T-helper 2 cell treated with Interferon-gamma antibody and Interleukin-4, amounts not matched to agents 5 μg/mL and 100 μg/mL, for 36 hours (primary cell): ENCODE measurements around the gene POLD1.
"Not testable (repeated sequence)": the region's sequence is repeated elsewhere in the genome, so short reads cannot be mapped to it uniquely, and the experiment has no call there.

ENCODE experiments used
- DNase-seq: peaks from one replicate; pipeline ENCODE4 v3.0.0; 2021; ENCODE audit warnings: low spot score
- H3K27ac Mint-ChIP-seq: one replicate; pipeline ENCODE4 v1.8.0; 2021; ENCODE audit warnings: mild to moderate bottlenecking, mixed read lengths
- H3K27me3 Mint-ChIP-seq: one replicate; pipeline ENCODE4 v1.8.0; 2021; ENCODE audit warnings: low read depth, mixed read lengths
- H3K36me3 Mint-ChIP-seq: one replicate; pipeline ENCODE4 v1.8.0; 2021; ENCODE audit warnings: low read depth, mixed read lengths
- H3K4me1 Mint-ChIP-seq: one replicate; pipeline ENCODE4 v1.8.0; 2021; ENCODE audit warnings: low read depth, mixed read lengths
- H3K4me3 Mint-ChIP-seq: one replicate; pipeline ENCODE4 v1.8.0; 2022; ENCODE audit warnings: mild to moderate bottlenecking, moderate library complexity, mixed read lengths
- H3K9me3 Mint-ChIP-seq: one replicate; pipeline ENCODE4 v1.8.0; 2021; ENCODE audit warnings: mixed read lengths

The POLD1 gene

DNA sequence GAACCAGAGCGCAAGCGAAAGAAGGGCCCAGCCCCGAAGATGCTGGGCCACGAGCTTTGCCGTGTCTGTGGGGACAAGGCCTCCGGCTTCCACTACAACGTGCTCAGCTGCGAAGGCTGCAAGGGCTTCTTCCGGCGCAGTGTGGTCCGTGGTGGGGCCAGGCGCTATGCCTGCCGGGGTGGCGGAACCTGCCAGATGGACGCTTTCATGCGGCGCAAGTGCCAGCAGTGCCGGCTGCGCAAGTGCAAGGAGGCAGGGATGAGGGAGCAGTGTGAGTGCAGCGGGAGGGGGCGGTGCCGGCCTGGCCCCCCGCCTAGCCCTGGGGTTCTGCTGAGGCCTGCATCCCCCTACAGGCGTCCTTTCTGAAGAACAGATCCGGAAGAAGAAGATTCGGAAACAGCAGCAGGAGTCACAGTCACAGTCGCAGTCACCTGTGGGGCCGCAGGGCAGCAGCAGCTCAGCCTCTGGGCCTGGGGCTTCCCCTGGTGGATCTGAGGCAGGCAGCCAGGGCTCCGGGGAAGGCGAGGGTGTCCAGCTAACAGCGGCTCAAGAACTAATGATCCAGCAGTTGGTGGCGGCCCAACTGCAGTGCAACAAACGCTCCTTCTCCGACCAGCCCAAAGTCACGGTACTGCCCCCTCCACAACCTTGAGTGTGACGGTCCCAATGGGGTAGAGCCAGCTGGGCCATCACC lies 5.8 kb upstream of the POLD1 start:
- Mint-ChIP-seq H3K27ac (peak overlapping the region; percentile 47), H3K4me1 (peaks cover 15% of the 10 kb centered on the region), H3K27me3 (no peaks in the 10 kb centered on the region), H3K36me3 (peaks cover 40% of the 10 kb centered on the region), H3K4me3 (no peak overlapping the region), H3K9me3 (no peaks in the 10 kb centered on the region)
- DNase-seq: no peak

DNA sequence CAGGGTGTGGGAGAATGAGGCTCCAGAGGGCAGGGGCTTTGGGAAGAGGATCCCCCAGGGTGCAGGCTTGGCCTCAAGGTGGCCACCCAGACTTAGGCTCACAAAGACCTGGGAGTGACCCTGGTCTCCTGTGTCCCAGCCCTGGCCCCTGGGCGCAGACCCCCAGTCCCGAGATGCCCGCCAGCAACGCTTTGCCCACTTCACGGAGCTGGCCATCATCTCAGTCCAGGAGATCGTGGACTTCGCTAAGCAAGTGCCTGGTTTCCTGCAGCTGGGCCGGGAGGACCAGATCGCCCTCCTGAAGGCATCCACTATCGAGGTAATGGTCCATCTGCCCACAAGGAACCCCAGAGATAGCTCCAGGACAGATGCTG lies 5.3 kb upstream of the POLD1 start:
- Mint-ChIP-seq H3K27me3 (no peaks in the 10 kb centered on the region), H3K4me1 (peaks cover 20% of the 10 kb centered on the region), H3K9me3 (no peaks in the 10 kb centered on the region), H3K36me3 (peaks cover 40% of the 10 kb centered on the region), H3K4me3 (no peak overlapping the region), H3K27ac (no peak overlapping the region)
- no peak for DNase-seq

DNA sequence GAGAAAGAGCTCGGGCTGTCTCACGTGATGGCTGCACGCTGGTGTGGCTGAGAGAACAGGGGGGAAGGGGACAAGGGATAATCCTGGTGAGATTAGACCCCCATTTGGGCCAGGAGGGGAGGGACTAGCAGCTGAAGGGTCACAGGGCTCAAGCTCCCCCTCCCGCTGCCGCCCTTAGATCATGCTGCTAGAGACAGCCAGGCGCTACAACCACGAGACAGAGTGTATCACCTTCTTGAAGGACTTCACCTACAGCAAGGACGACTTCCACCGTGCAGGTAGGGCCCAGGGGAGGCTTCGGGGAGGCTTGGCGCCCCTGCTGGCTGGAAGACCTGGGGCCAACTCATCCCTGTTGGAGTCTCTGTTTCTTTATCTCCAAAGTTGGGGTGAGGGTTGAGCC lies 4.5 kb upstream of the POLD1 start:
- H3K27ac Mint-ChIP-seq: no peak overlapping the region

GRCh38 chr19:50380137-50380536 lies 4.0 kb upstream of the POLD1 start:
- Mint-ChIP-seq H3K36me3 (peaks cover 49% of the 10 kb centered on the region), H3K4me3 (no peak overlapping the region), H3K27ac (no peak overlapping the region), H3K4me1 (peaks cover 25% of the 10 kb centered on the region), H3K9me3 (no peaks in the 10 kb centered on the region), H3K27me3 (no peaks in the 10 kb centered on the region)
- DNase-seq: no peak

More for the DNA sequence above, 4.5 kb upstream of the POLD1 start:
- peaks cover 19% of the 10 kb centered on the region for H3K4me1 Mint-ChIP-seq
- DNase-seq: no peak
- H3K4me3 Mint-ChIP-seq: no peak overlapping the region
- no peaks in the 10 kb centered on the region for H3K27me3 Mint-ChIP-seq
- H3K9me3 Mint-ChIP-seq: no peaks in the 10 kb centered on the region
- peaks cover 43% of the 10 kb centered on the region for H3K36me3 Mint-ChIP-seq

- Mint-ChIP-seq H3K27me3 (no peaks in the 10 kb centered on the region), H3K4me3 (no peak overlapping the region), H3K36me3 (peaks cover 50% of the 10 kb centered on the region), H3K4me1 (peaks cover 27% of the 10 kb centered on the region), H3K9me3 (no peaks in the 10 kb centered on the region), H3K27ac (no peak overlapping the region)
- DNase-seq: no peak
These were observed 3.4 kb upstream of the POLD1 start for GRCh38 chr19:50380751-50381151.

- H3K27ac Mint-ChIP-seq: no peak overlapping the region
- H3K27me3 Mint-ChIP-seq: no peaks in the 10 kb centered on the region
- H3K4me3 Mint-ChIP-seq: no peak overlapping the region
- no peaks in the 10 kb centered on the region for H3K9me3 Mint-ChIP-seq
- DNase-seq: no peak
- H3K4me1 Mint-ChIP-seq: peaks cover 27% of the 10 kb centered on the region
- peaks cover 47% of the 10 kb centered on the region for H3K36me3 Mint-ChIP-seq
These were observed 2.0 kb upstream of the POLD1 start for GRCh38 chr19:50381881-50382729.

- H3K4me3 Mint-ChIP-seq: peak overlapping the region; percentile 97
- no peaks in the 10 kb centered on the region for H3K27me3 Mint-ChIP-seq
These were observed 921 bp upstream of the POLD1 start for GRCh38 chr19:50383001-50383851.

DNA sequence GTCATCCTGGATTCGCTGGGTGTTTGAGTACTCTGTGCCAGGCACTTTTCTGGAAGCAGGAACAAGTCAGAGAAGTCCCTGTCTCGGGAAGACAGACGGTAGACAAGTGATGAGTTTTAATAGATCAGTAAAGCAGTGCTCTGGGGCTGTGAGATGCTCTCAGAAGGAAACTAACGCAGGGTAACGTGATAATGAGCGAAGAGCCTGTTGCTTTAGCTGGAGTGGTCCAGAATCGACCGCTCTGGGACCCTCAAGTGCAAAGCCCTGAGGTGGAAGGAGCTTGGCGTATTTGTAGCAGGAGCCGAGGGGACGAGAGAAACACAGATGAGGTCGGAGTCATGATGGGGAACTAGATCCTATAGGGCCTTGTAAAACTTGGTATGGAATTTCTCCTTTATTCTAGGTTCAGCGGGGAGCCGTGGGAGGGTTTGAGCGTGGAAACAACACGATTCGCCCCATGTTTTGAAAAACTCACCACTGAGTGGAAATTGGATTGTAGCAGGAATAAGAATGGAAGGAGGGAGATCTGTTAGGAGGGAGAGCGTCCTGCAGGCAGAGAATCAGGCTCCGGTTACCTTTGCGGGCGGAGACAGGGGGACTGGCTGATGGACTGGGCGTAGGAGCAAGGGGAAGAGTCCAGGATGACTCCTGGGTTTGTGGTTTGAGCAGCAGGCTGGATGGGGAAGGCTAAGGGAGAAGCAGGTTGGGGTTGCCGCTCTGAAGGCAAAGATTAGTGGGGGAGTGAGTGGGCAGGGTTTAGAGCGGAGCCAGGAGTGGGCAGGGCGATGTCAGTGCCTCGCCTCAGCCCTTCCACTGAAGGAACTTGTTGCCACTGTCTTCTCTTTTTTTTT lies 763 bp downstream of the POLD1 start:
- peaks cover 20% of the 10 kb centered on the region for H3K4me1 Mint-ChIP-seq
- no peaks in the 10 kb centered on the region for H3K27me3 Mint-ChIP-seq

More at GRCh38 chr19:50383001-50383851, 921 bp upstream of the POLD1 start:
- Mint-ChIP-seq H3K36me3 (peaks cover 40% of the 10 kb centered on the region), H3K9me3 (no peaks in the 10 kb centered on the region), H3K27ac (peak overlapping the region; percentile 98), H3K4me1 (peaks cover 23% of the 10 kb centered on the region)
- DNase-seq: no peak

DNA sequence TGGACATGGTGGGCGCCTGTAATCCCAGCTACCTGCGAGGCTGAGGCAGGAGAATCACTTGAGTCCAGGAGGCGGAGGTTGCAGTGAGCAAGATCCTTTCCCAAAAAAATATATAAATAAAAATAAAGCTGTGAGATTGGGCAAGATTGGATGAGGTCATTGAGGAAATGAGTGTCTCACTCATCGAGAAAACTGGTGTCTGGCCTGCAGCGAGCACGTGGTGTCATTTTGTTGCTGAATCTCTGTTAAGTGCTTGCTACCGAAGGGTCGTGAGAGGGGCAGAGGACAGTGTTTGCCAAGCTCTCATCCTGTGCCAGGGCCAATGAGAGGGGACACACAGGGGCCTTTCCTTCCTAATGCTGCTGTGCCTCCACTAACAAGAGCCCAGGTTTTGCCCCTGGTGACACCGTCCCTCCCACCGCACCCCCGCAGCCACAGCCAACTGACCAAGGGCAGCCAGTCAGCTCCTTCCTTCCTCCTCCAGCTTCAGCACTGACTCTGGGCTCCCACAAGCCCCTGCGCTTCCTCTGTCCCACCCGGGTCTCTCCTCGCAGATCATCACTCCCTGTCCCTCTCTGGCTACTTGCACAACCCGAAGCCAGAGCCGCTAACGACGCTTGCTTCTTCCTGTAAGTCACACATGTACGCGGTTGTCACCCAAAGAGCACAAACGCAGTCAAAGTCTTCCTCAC lies 3.2 kb downstream of the POLD1 start:
- H3K4me1 Mint-ChIP-seq: peaks cover 20% of the 10 kb centered on the region
- no peaks in the 10 kb centered on the region for H3K9me3 Mint-ChIP-seq
- H3K27me3 Mint-ChIP-seq: no peaks in the 10 kb centered on the region
- peak overlapping the region; percentile 2 for H3K4me3 Mint-ChIP-seq
- DNase-seq: no peak
- peaks cover 28% of the 10 kb centered on the region for H3K36me3 Mint-ChIP-seq
- no peak overlapping the region for H3K27ac Mint-ChIP-seq

More for the DNA sequence above, 763 bp downstream of the POLD1 start:
- peaks cover 29% of the 10 kb centered on the region for H3K36me3 Mint-ChIP-seq
- no peaks in the 10 kb centered on the region for H3K9me3 Mint-ChIP-seq
- peak overlapping the region; percentile 97 for H3K4me3 Mint-ChIP-seq
- H3K27ac Mint-ChIP-seq: peak overlapping the region; percentile 98
- no peak for DNase-seq

DNA sequence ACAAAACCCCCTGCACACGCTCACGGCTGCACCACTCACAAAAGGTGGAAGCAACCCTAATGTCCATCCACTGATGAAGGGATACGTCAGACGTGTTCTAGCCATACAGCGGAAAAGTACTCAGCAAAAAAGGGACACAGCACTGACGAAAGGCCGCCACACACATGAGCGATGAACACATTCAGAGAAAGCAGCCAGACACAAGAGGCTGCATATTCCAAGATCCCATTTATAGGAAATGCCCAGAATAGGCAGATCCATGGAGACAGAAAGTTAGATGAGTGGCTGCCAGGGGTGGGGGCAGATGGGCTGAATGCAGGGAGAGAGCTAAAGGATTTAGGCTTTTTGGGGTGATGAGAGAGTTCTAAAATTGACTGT lies 3.7 kb downstream of the POLD1 start:
- Mint-ChIP-seq H3K27ac (no peak overlapping the region), H3K4me3 (peak overlapping the region; percentile 2), H3K4me1 (peaks cover 20% of the 10 kb centered on the region), H3K9me3 (no peaks in the 10 kb centered on the region), H3K27me3 (no peaks in the 10 kb centered on the region), H3K36me3 (peaks cover 28% of the 10 kb centered on the region)
- DNase-seq: no peak

DNA sequence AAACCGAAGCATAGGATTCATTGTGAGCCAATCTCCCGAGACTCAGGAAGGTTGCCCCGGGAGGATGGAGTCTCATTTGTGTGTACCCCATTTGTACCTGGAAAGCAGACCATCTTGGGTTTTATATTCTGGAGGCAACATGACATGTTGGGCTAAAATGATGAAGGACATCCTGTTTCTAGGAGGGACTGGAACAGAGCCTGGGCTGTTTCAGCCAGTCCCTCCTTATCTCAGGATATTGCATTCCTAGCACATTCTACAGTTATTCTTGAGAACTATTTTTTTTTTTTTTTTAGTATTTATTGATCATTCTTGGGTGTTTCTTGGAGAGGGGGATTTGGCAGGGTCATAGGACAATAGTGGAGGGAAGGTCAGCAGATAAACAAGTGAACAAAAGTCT lies 6.1 kb downstream of the POLD1 start:
- not testable (repeated sequence) for H3K4me1 Mint-ChIP-seq

DNA sequence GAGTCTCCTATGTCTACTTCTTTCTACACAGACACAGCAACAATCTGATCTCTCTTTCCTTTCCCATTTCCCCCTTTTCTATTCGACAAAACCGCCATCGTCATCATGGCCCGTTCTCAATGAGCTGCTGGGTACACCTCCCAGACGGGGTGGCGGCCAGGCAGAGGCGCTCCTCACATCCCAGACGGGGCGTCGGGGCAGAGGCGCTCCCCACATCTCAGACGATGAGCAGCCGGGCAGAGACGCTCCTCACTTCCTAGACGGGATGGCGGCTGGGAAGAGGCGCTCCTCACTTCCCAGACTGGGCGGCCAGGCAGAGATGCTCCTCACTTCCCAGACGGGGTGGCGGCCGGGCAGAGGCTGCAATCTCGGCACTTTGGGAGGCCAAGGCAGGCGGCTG lies 6.8 kb downstream of the POLD1 start:
- not testable (repeated sequence) for H3K27me3 Mint-ChIP-seq, DNase-seq, H3K9me3 Mint-ChIP-seq, H3K4me3 Mint-ChIP-seq, H3K4me1 Mint-ChIP-seq, H3K27ac Mint-ChIP-seq
- peaks cover 33% of the 10 kb centered on the region for H3K36me3 Mint-ChIP-seq

More for the DNA sequence above, 6.1 kb downstream of the POLD1 start:
- peaks cover 32% of the 10 kb centered on the region for H3K36me3 Mint-ChIP-seq
- not testable (repeated sequence) for H3K9me3 Mint-ChIP-seq, DNase-seq, H3K27ac Mint-ChIP-seq, H3K27me3 Mint-ChIP-seq, H3K4me3 Mint-ChIP-seq

DNA sequence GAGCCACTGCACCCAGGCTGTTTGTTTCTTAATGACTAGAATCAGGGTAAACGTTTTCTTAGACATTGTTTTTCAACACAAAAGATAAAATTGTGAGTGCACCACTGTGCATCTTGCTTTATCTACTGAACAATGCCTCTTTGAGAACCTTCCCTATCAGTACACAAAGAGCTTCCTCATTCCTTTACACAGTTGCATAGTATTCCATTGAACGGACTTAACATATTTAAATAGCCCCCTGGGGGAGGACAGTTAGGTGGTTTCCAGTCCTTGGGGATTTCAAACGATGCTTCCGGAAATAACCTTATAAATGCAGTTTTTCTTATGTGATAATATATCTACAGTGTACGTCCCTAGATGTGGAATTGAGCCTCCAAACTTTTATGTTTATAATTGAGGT lies 8.6 kb downstream of the POLD1 start:
- no peak overlapping the region for H3K27ac Mint-ChIP-seq
- DNase-seq: no peak
- peaks cover 32% of the 10 kb centered on the region for H3K36me3 Mint-ChIP-seq
- no peaks in the 10 kb centered on the region for H3K27me3 Mint-ChIP-seq
- H3K4me3 Mint-ChIP-seq: no peak overlapping the region
- H3K4me1 Mint-ChIP-seq: no peaks in the 10 kb centered on the region
- H3K9me3 Mint-ChIP-seq: no peaks in the 10 kb centered on the region
